22Rv1 (cell line): ENCODE results near the gene CACTIN.

Source experiments
- H3K27ac ChIP-seq: fragments of 450-650 bp; 2 replicates; pipeline ENCODE4 v1.5.1; 2017
- ZFX ChIP-seq: fragments of 450-650 bp; IDR thresholded peaks from 2 replicates; pipeline ENCODE4 v1.6.1; 2017; ENCODE audit warnings: antibody characterized with exemption, borderline replicate concordance
- TF ChIP-seq, protein P1 (sequence below): fragments of 450-650 bp; IDR thresholded peaks from 2 replicates; pipeline ENCODE4 v1.5.1; 2017; ENCODE audit warnings: mild to moderate bottlenecking

Gene CACTIN

DNA sequence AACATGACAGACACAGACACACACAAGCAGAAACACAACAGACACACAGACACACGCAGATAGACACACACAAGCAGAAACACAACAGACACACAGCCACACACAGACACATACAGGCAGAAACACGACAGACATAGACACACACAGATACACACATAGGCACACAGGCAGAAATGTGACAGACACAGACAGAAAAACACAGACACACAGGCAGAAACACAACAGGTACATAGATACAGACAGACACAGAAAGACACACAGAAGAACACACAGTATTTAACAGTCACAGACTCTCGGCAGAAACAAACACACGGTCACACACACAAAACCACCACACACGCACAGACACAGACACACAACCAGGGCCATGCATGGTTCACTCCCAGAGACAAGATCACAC is 20.8 kb downstream of the CACTIN start:
- TF ChIP-seq ZFX: no peak
- TF ChIP-seq, protein P1, sequence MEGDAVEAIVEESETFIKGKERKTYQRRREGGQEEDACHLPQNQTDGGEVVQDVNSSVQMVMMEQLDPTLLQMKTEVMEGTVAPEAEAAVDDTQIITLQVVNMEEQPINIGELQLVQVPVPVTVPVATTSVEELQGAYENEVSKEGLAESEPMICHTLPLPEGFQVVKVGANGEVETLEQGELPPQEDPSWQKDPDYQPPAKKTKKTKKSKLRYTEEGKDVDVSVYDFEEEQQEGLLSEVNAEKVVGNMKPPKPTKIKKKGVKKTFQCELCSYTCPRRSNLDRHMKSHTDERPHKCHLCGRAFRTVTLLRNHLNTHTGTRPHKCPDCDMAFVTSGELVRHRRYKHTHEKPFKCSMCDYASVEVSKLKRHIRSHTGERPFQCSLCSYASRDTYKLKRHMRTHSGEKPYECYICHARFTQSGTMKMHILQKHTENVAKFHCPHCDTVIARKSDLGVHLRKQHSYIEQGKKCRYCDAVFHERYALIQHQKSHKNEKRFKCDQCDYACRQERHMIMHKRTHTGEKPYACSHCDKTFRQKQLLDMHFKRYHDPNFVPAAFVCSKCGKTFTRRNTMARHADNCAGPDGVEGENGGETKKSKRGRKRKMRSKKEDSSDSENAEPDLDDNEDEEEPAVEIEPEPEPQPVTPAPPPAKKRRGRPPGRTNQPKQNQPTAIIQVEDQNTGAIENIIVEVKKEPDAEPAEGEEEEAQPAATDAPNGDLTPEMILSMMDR: no peak
- peak overlapping the region; percentile 69 for H3K27ac ChIP-seq

GRCh38 chr19:3605361-3605760 is 21.2 kb downstream of the CACTIN start:
- no peak for TF ChIP-seq ZFX
- TF ChIP-seq, protein P1: no peak

GRCh38 chr19:3604987-3605343 is 21.6 kb downstream of the CACTIN start:
- TF ChIP-seq, protein P1: no peak
- no peak for TF ChIP-seq ZFX
- no peak overlapping the region for H3K27ac ChIP-seq

More at GRCh38 chr19:3605361-3605760, 21.2 kb downstream of the CACTIN start:
- peak overlapping the region; percentile 69 for H3K27ac ChIP-seq

DNA sequence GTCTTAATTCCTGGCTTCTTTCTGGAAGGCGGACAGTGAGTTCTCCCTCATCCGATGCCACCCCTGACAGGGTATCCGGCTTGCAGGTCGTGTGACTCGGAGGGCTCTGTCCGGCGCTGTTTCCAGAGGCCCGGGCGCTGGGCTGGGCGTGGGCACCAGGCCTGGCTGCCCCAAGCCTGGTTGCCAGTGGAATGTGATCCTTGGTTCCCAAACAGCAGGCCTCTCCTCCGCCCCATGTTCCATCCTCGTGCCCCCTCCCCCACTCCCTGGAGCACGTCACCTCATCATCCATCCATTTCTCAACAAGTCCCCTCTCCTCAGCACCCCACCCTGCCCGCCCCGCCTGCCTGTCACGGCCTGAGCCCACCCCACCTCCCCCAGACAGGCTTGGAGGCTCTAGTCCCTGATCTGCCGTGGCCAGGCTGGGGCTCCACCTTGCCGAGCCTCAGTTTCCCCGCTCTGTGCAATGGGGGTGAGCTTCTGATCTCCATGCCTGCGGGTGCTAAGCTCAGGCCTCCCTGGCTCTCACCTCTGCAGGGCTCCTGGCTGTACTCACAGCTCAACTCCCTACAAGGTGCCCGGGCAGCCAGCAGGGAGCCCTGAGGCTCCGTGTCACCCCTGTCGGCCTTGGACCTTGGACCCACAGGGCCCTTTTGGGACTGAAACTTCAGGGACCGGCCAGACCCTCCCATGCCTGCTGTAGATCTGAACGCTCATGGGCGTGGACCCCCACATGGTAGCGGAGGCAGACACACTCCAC is 22.2 kb downstream of the CACTIN start:
- H3K27ac ChIP-seq: no peak overlapping the region
- TF ChIP-seq ZFX: no peak
- TF ChIP-seq, protein P1: no peak

DNA sequence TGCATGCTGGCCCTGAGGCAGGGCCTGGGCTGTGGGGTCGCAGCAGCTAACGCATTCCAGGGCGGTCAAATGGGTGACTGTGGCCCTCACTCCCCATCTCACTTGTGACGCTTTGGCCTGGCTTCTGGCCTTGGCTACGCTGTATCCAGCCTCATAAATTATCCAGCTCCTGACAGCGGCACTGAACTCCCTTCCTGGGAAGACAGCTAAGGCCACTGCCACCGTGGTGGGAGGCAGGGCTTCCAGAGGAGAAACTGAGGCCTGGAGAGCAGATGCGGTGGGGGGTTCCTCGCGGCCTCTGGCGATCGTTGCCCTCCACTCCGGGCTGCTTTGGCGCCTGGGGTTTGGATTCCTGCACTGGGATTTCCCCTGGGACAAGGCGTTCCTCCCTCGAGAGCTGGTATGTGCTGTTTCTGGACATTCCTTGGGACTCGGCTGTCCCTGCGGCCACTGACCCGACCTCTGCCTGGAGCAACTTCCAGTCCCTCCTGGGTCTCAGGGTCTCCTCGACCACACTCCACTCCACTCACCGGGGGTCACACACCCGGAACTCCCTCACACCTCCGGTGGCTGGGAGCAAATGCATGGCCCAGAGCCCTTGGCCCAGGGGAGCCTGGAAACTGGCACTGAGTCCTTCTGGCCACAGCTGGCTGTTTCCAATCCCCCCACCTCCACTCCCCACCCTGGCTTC is 23.3 kb downstream of the CACTIN start:
- TF ChIP-seq, protein P1: no peak
- TF ChIP-seq ZFX: no peak
- H3K27ac ChIP-seq: no peak overlapping the region

- TF ChIP-seq, protein P1: no peak
- H3K27ac ChIP-seq: no peak overlapping the region
Measured at GRCh38 chr19:3601021-3601420, 25.6 kb downstream of the CACTIN start.

DNA sequence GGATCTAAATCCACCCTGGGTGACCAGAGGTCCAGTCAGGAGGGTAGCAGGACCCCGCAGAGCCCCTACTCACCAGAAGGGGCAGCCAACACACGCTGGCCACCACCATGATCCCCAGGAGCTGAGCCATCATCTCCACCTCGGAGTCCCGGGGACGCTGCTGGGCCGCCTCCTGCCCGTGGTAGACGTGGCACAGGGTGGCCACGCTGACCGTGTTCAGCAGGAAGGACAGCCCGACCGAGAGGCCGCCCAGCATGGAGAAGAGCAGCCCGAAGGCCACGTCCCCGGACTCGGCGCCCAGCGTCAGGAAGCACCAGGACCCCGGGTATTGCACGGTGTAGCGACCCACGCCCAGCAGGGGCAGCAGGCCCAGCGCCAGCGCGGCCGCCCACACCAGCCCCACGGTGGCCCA is 26.8 kb downstream of the CACTIN start:
- no peak overlapping the region for H3K27ac ChIP-seq
- TF ChIP-seq ZFX: no peak
- TF ChIP-seq, protein P1: peak; percentile 28
